ENCODE results near the gene EIF3I. TPM values are rescaled to one million over a fixed set of nuclear protein-coding genes. Genes with fewer than 3 reads are reported as not detected.
A peak's percentile ranks its signal among the peaks of the same experiment; 100 is the strongest.

The EIF3I gene
- total RNA-seq, 1 experiment from 2014 or later, result 222 TPM

DNA sequence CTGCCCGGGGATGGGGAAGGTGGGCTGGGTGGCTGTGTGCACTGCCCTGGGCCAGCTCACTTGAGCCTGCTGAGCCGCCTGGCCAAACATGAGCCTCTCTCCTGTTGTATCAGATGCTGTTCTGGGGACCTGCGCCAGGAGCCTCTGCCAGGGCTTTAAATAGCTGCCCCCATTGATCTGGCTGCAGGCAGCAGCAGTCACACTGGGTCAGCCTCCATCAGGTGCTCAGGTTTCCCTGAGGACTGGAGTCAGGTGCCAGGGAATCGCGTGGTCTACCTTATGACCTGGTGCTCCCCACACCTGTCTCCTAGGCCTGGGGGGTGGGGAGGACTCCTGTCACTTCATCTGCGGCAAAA lies 22.5 kb upstream of the EIF3I start:
- Histone ChIP-seq H2BK12ac (ENCODE audit: insufficient read length, low read depth, low read length) (no peak overlapping the region), H4K20me1 (ENCODE audit: control insufficient read depth, insufficient read depth, insufficient read length) (no peaks in the 10 kb centered on the region), H3K9me3 (ENCODE audit: control insufficient read depth, low read depth, low read length) (no peaks in the 10 kb centered on the region), H3K79me2 (ENCODE audit: insufficient read depth, low read length) (no peaks in the 10 kb centered on the region), H4K8ac (replicated peaks; ENCODE audit: insufficient read length, low read depth, low read length) (no peak overlapping the region), H2AK5ac (ENCODE audit: insufficient read length, low read length) (no peak overlapping the region), H3K18ac (ENCODE audit: insufficient read length, low read depth, low read length) (no peak overlapping the region), H4K91ac (ENCODE audit: insufficient read length, low read depth, low read length) (no peak overlapping the region), H3K9ac (ENCODE audit: extremely low read depth, insufficient read length, low read length) (no peak overlapping the region), H2AFZ (ENCODE audit: low read length) (no peak overlapping the region), H3K14ac (ENCODE audit: insufficient read depth, low read length) (no peak overlapping the region; the same call in 1 of the 2 replicates), H3K23ac (ENCODE audit: insufficient read length, low read depth, low read length) (no peak overlapping the region), H3K4me2 (ENCODE audit: insufficient read depth, insufficient read length, low read length) (peak overlapping the region; percentile 56), H3K27ac (ENCODE audit: insufficient read length, low read depth, low read length) (no peak overlapping the region), H2BK20ac (ENCODE audit: low read depth, low read length, poor library complexity, severe bottlenecking) (no peak overlapping the region), H3K4ac (ENCODE audit: low read depth, low read length) (no peak overlapping the region), H2BK5ac (ENCODE audit: insufficient read length, low read length) (no peak overlapping the region), H2BK15ac (ENCODE audit: low read depth, low read length) (no peak overlapping the region), H3K4me1 (ENCODE audit: insufficient read depth, low read length) (no peaks in the 10 kb centered on the region; the same call in 1 of the 2 replicates), H3T11ph (ENCODE audit: low read length) (no peak overlapping the region), H2BK120ac (ENCODE audit: low read depth, low read length, poor library complexity, severe bottlenecking) (no peak overlapping the region), H3K79me1 (ENCODE audit: insufficient read depth, low read depth, low read length, poor library complexity, severe bottlenecking) (no peaks in the 10 kb centered on the region), H3K23me2 (ENCODE audit: insufficient read length, low read depth, low read length, poor library complexity, severe bottlenecking) (peaks cover 3% of the 10 kb centered on the region), H3K56ac (ENCODE audit: insufficient read length, low read depth, low read length) (no peak overlapping the region), H3K27me3 (ENCODE audit: insufficient read depth, low read length) (no peaks in the 10 kb centered on the region; the same call in 1 of the 2 replicates), H4K5ac (ENCODE audit: insufficient read length, low read depth, low read length) (no peak overlapping the region)
- peaks cover 38 to 39% of the 10 kb centered on the region in 2 experiments for H3K4me1 Mint-ChIP-seq
- H3K27ac Mint-ChIP-seq, result no peak overlapping the region; a peak in 1 of 7 replicates
- no peaks in the 10 kb centered on the region for H3K9me3 Mint-ChIP-seq
- H3K36me3 Mint-ChIP-seq (ENCODE audit: insufficient read depth in 1 of 3, low read depth in 3 of 3), result peaks cover 16 to 38% (median 32%) of the 10 kb centered on the region in 3 experiments; a peak in 6 of 7 replicates
- WGBS (ENCODE audit: extremely low coverage, insufficient read length, low lambda C conversion rate), result no CpG with 5 or more reads among the region's 6 CpGs
- peak overlapping the region in 1 of 2 experiments; percentile 81; a peak in 4 of 5 replicates for H3K4me3 Mint-ChIP-seq
- TF ChIP-seq CTCF (conservative IDR thresholded peaks at IDR 0.05), result no peak
- peaks cover 10% of the 10 kb centered on the region for H3K27me3 Mint-ChIP-seq (ENCODE audit: low read depth)
- DNase-seq, result peak; percentile 44

Measured in H9 (cell line).